H9 (cell line): ENCODE data around the gene PTCRA. TPM values are rescaled to one million over a fixed set of nuclear protein-coding genes. Genes with fewer than 3 reads are reported as not detected.

ENCODE experiments used
- DNase-seq: peaks from one replicate; pipeline ENCODE4 v3.0.0-alpha.2; 2017
- H2AFZ ChIP-seq: one replicate; pipeline ENCODE4 v1.6.1; 2013; ENCODE audit warnings: mild to moderate bottlenecking, low read length, control low read depth, moderate library complexity
- H2AK5ac ChIP-seq: 2 replicates; pipeline ENCODE4 v1.6.1; 2013; ENCODE audit warnings: low read length, control low read depth, mixed read lengths; ENCODE audit not compliant: insufficient read length
- H2BK120ac ChIP-seq: one replicate; pipeline ENCODE4 v1.6.1; 2013; ENCODE audit warnings: low read depth, mild to moderate bottlenecking, low read length, control low read depth, inconsistent platforms; ENCODE audit not compliant: poor library complexity, severe bottlenecking
- H2BK12ac ChIP-seq: 2 replicates; pipeline ENCODE4 v1.6.1; 2013; ENCODE audit warnings: low read length, control low read depth, mixed read lengths, low read depth; ENCODE audit not compliant: insufficient read length
- H2BK15ac ChIP-seq: 2 replicates; pipeline ENCODE4 v1.6.1; 2013; ENCODE audit warnings: low read depth, low read length, control low read depth
- H2BK20ac ChIP-seq: one replicate; pipeline ENCODE4 v1.6.1; 2013; ENCODE audit warnings: low read depth, mild to moderate bottlenecking, low read length, control low read depth, inconsistent platforms; ENCODE audit not compliant: poor library complexity, severe bottlenecking
- H2BK5ac ChIP-seq: 2 replicates; pipeline ENCODE4 v1.6.1; 2013; ENCODE audit warnings: low read length, control low read depth, mixed read lengths; ENCODE audit not compliant: insufficient read length
- H3K14ac ChIP-seq: 2 replicates; pipeline ENCODE4 v1.6.1; 2013; ENCODE audit warnings: low read length, control low read depth; ENCODE audit not compliant: insufficient read depth
- H3K18ac ChIP-seq: 2 replicates; pipeline ENCODE4 v1.6.1; 2013; ENCODE audit warnings: low read depth, mild to moderate bottlenecking, mixed read lengths, low read length, control low read depth; ENCODE audit not compliant: insufficient read length
- H3K23ac ChIP-seq: 2 replicates; pipeline ENCODE4 v1.6.1; 2013; ENCODE audit warnings: low read length, control low read depth, mixed read lengths, low read depth; ENCODE audit not compliant: insufficient read length
- H3K23me2 ChIP-seq: 2 replicates; pipeline ENCODE4 v1.6.1; 2013; ENCODE audit warnings: low read depth, mild to moderate bottlenecking, mixed read lengths, low read length, control low read depth; ENCODE audit not compliant: insufficient read length, poor library complexity, severe bottlenecking
- H3K27ac ChIP-seq: 2 replicates; pipeline ENCODE4 v1.5.1; 2013; ENCODE audit warnings: low read length, control low read depth, mixed read lengths, low read depth; ENCODE audit not compliant: insufficient read length
- H3K27me3 ChIP-seq: 2 replicates; pipeline ENCODE4 v1.6.1; 2013; ENCODE audit warnings: low read length, control low read depth, inconsistent platforms; ENCODE audit not compliant: insufficient read depth
- H3K4ac ChIP-seq: 2 replicates; pipeline ENCODE4 v1.6.1; 2013; ENCODE audit warnings: low read depth, mild to moderate bottlenecking, control low read depth, inconsistent platforms, low read length, moderate library complexity
- H3K4me1 ChIP-seq: 2 replicates; pipeline ENCODE4 v1.6.1; 2013; ENCODE audit warnings: low read length, control low read depth, inconsistent platforms; ENCODE audit not compliant: insufficient read depth
- H3K4me2 ChIP-seq: 2 replicates; pipeline ENCODE4 v1.6.1; 2013; ENCODE audit warnings: low read length, control low read depth, mixed read lengths; ENCODE audit not compliant: insufficient read length, insufficient read depth
- H3K56ac ChIP-seq: 2 replicates; pipeline ENCODE4 v1.6.1; 2013; ENCODE audit warnings: low read depth, mild to moderate bottlenecking, mixed read lengths, low read length, control low read depth; ENCODE audit not compliant: insufficient read length
- H3K79me1 ChIP-seq: 2 replicates; pipeline ENCODE4 v1.6.1; 2013; ENCODE audit warnings: low read depth, mild to moderate bottlenecking, moderate library complexity, low read length, control low read depth, inconsistent platforms; ENCODE audit not compliant: insufficient read depth, poor library complexity, severe bottlenecking
- H3K79me2 ChIP-seq: 2 replicates; pipeline ENCODE4 v1.6.1; 2013; ENCODE audit warnings: low read length, control low read depth, inconsistent platforms; ENCODE audit not compliant: insufficient read depth
- H3K9ac ChIP-seq: 2 replicates; pipeline ENCODE4 v1.6.1; 2013; ENCODE audit warnings: low read length, control low read depth, mixed read lengths; ENCODE audit not compliant: insufficient read length; ENCODE audit errors: extremely low read depth
- H3K9me3 ChIP-seq: one replicate; pipeline ENCODE4 v1.6.1; 2013; ENCODE audit warnings: low read depth, low read length, inconsistent platforms; ENCODE audit not compliant: control insufficient read depth
- H3T11ph ChIP-seq: one replicate; pipeline ENCODE4 v1.6.1; 2013; ENCODE audit warnings: mild to moderate bottlenecking, low read length, control low read depth, inconsistent platforms
- H4K20me1 ChIP-seq: one replicate; pipeline ENCODE4 v1.6.1; 2013; ENCODE audit not compliant: control insufficient read depth, insufficient read length, insufficient read depth
- H4K5ac ChIP-seq: 2 replicates; pipeline ENCODE4 v1.6.1; 2013; ENCODE audit warnings: low read depth, mild to moderate bottlenecking, mixed read lengths, low read length, control low read depth; ENCODE audit not compliant: insufficient read length
- H4K8ac ChIP-seq: replicated peaks from 2 replicates; pipeline ENCODE4 v1.6.1; 2013; ENCODE audit warnings: low read length, control low read depth, mixed read lengths, low read depth; ENCODE audit not compliant: insufficient read length
- H4K91ac ChIP-seq: 2 replicates; pipeline ENCODE4 v1.6.1; 2013; ENCODE audit warnings: low read depth, mild to moderate bottlenecking, moderate library complexity, mixed read lengths, low read length, control low read depth; ENCODE audit not compliant: insufficient read length
- H3K27ac Mint-ChIP-seq, 3 experiments: 2 replicates in 2 of 3; 3 replicates in 1 of 3; pipeline ENCODE4 v1.8.0; 2020 to 2021; ENCODE audit warnings: mixed read lengths in 3 of 3, mild to moderate bottlenecking in 1 of 3, moderate library complexity in 1 of 3
- H3K27me3 Mint-ChIP-seq: 2 replicates; pipeline ENCODE4 v1.8.0; 2021; ENCODE audit warnings: low read depth, mild to moderate bottlenecking, moderate library complexity, mixed read lengths
- H3K36me3 Mint-ChIP-seq, 3 experiments: 2 replicates in 2 of 3; 3 replicates in 1 of 3; pipeline ENCODE4 v1.8.0; 2020 to 2021; ENCODE audit warnings: low read depth in 3 of 3, mixed read lengths in 3 of 3; ENCODE audit not compliant: insufficient read depth in 1 of 3
- H3K4me1 Mint-ChIP-seq, 2 experiments: 2 replicates each; pipeline ENCODE4 v1.8.0; 2020; ENCODE audit warnings: mixed read lengths in 2 of 2
- H3K4me3 Mint-ChIP-seq, 2 experiments: 2 replicates in 1 of 2; 3 replicates in 1 of 2; pipeline ENCODE4 v1.8.0; 2020 to 2021; ENCODE audit warnings: mild to moderate bottlenecking in 2 of 2, mixed read lengths in 2 of 2, moderate library complexity in 1 of 2
- H3K9me3 Mint-ChIP-seq, 2 experiments: 2 replicates in 1 of 2; 3 replicates in 1 of 2; pipeline ENCODE4 v1.8.0; 2020; ENCODE audit warnings: mild to moderate bottlenecking in 2 of 2, mixed read lengths in 2 of 2, moderate library complexity in 1 of 2
- WGBS: extraction: QIAGEN DNeasy Blood & Tissue Kit; methylation state at CpG from one replicate; pipeline ENCODE4 v1.1.7; 2013; ENCODE audit warnings: missing lambda C conversion rate, low lambda C conversion rate, mixed read lengths; ENCODE audit not compliant: insufficient read length; ENCODE audit errors: extremely low coverage; 5-methylcytosine and 5-hydroxymethylcytosine counted together
- total RNA-seq: library from RNA; stranded (reverse); gene quantifications from 2 replicates; pipeline ENCODE4 v1.2.1, GENCODE V29; 2021
- TF ChIP-seq, protein P1 (sequence below): fragments of 200-600 bp; sonication (generic); conservative IDR thresholded peaks from 3 replicates; pipeline ENCODE4 v1.8.0; 2021; ENCODE audit warnings: antibody characterized with exemption, mild to moderate bottlenecking

PTCRA gene
- total RNA-seq, 1 experiment from 2014 or later = not detected

DNA sequence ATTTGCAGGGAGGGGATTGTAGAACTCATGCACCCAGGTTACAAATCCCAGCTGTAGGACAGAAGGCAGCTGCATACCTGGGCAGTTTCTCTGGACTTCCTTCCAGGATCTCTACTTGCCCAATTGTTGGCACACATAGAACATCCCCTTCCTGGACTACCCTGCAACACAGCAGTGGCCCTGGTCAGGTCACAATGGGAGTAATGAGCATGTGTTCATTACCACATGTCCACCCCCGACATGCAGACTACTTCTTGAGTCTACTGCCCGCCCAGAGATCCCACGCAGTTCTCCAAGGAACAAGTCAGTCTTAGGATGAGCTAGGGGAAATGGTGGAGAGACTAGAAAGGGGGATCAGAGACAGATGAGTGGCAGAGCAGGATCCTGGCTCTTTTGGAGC lies 58.1 kb downstream of the PTCRA start:
- Histone ChIP-seq H3K27me3 (no peaks in the 10 kb centered on the region), H3K4me1 (no peaks in the 10 kb centered on the region), H3K23me2 (peaks cover 7% of the 10 kb centered on the region), H2BK120ac (no peak overlapping the region), H2AFZ (no peak overlapping the region), H4K20me1 (no peaks in the 10 kb centered on the region), H4K91ac (no peak overlapping the region), H4K8ac (no peak overlapping the region), H3T11ph (no peak overlapping the region), H3K9me3 (no peaks in the 10 kb centered on the region), H2AK5ac (no peak overlapping the region), H3K9ac (peak overlapping the region; percentile 25), H3K18ac (no peak overlapping the region), H3K23ac (no peak overlapping the region), H3K79me2 (no peaks in the 10 kb centered on the region), H3K4me2 (no peak overlapping the region), H3K56ac (no peak overlapping the region), H2BK5ac (no peak overlapping the region), H3K4ac (no peak overlapping the region), H3K14ac (no peak overlapping the region), H4K5ac (no peak overlapping the region), H2BK15ac (no peak overlapping the region), H2BK20ac (no peak overlapping the region), H3K79me1 (no peaks in the 10 kb centered on the region), H3K27ac (no peak overlapping the region), H2BK12ac (no peak overlapping the region)
- Mint-ChIP-seq H3K36me3 (peaks cover 4 to 10% (median 10%) of the 10 kb centered on the region in 3 experiments; a peak in 5 of 7 replicates), H3K27ac (0 out of 7 replicates have a peak overlapping the region, but pooled peaks of 1 of the 3 experiments have one; percentile 12), H3K27me3 (no peaks in the 10 kb centered on the region), H3K4me1 (peaks cover 4 to 8% of the 10 kb centered on the region in 2 experiments), H3K9me3 (no peaks in the 10 kb centered on the region), H3K4me3 (no peak overlapping the region)
- TF ChIP-seq, protein P1, sequence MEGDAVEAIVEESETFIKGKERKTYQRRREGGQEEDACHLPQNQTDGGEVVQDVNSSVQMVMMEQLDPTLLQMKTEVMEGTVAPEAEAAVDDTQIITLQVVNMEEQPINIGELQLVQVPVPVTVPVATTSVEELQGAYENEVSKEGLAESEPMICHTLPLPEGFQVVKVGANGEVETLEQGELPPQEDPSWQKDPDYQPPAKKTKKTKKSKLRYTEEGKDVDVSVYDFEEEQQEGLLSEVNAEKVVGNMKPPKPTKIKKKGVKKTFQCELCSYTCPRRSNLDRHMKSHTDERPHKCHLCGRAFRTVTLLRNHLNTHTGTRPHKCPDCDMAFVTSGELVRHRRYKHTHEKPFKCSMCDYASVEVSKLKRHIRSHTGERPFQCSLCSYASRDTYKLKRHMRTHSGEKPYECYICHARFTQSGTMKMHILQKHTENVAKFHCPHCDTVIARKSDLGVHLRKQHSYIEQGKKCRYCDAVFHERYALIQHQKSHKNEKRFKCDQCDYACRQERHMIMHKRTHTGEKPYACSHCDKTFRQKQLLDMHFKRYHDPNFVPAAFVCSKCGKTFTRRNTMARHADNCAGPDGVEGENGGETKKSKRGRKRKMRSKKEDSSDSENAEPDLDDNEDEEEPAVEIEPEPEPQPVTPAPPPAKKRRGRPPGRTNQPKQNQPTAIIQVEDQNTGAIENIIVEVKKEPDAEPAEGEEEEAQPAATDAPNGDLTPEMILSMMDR = no peak
- no CpG with 5 or more reads among the region's 3 CpGs for WGBS
- DNase-seq = no peak
